HepG2 (cell line): ENCODE measurements around the gene SMARCC1. TPM values are rescaled to one million over a fixed set of nuclear protein-coding genes. Genes with fewer than 3 reads are reported as not detected.

ENCODE experiments used
- ARHGAP35 ChIP-seq: sonication (generic); formaldehyde crosslinking; IDR thresholded peaks from 2 replicates; pipeline ENCODE4 v1.9.0; 2022; ENCODE audit warnings: mild to moderate bottlenecking, inconsistent platforms, moderate library complexity, missing genetic modification reagents, borderline replicate concordance
- BRCA1 ChIP-seq: sonication (generic); formaldehyde crosslinking; IDR thresholded peaks from 2 replicates; pipeline ENCODE4 v1.4.0; 2020; ENCODE audit warnings: missing genetic modification reagents
- HOXA5 ChIP-seq: sonication (generic); formaldehyde crosslinking; IDR thresholded peaks from 2 replicates; pipeline ENCODE4 v1.4.0; 2020; ENCODE audit warnings: missing genetic modification reagents
- KDM3A ChIP-seq: IDR thresholded peaks from 2 replicates; pipeline ENCODE4 v1.6.1; 2018; ENCODE audit warnings: low read depth, missing compliant biosample characterization
- MIER3 ChIP-seq: IDR thresholded peaks from 2 replicates; pipeline ENCODE4 v1.6.1; 2016; ENCODE audit warnings: missing compliant biosample characterization, borderline replicate concordance
- RORA ChIP-seq: sonication (generic); formaldehyde crosslinking; IDR thresholded peaks from 2 replicates; pipeline ENCODE4 v1.5.0; 2020; ENCODE audit warnings: mild to moderate bottlenecking, missing genetic modification reagents, moderate library complexity
- SAFB2 ChIP-seq: sonication (generic); formaldehyde crosslinking; IDR thresholded peaks from 2 replicates; pipeline ENCODE4 v1.5.1; 2020; ENCODE audit warnings: missing genetic modification reagents, low read depth, mild to moderate bottlenecking, borderline replicate concordance
- SCMH1 ChIP-seq: sonication (generic); formaldehyde crosslinking; IDR thresholded peaks from 2 replicates; pipeline ENCODE4 v1.9.0; 2021; ENCODE audit warnings: missing genetic modification reagents, mild to moderate bottlenecking, borderline replicate concordance
- SIN3B ChIP-seq: fragments of 150-350 bp; IDR thresholded peaks from 2 replicates; pipeline ENCODE4 v1.6.1; 2014; ENCODE audit warnings: low read length
- U2AF2 ChIP-seq: fragments of 200-400 bp; formaldehyde crosslinking; IDR thresholded peaks from 2 replicates; pipeline ENCODE4 v1.6.1; 2017; ENCODE audit warnings: low read depth, mild to moderate bottlenecking, low read length
- ZKSCAN1 ChIP-seq: fragments of 150-350 bp; IDR thresholded peaks from 2 replicates; pipeline ENCODE4 v1.6.1; 2014; ENCODE audit warnings: low read length
- ZMAT3 ChIP-seq: sonication (generic); formaldehyde crosslinking; conservative IDR thresholded peaks from 2 replicates; pipeline ENCODE4 v1.7.0; 2021; ENCODE audit warnings: missing genetic modification reagents
- ZNF552 ChIP-seq: sonication (generic); formaldehyde crosslinking; IDR thresholded peaks from 2 replicates; pipeline ENCODE4 v1.9.0; 2022; ENCODE audit warnings: missing genetic modification reagents, mild to moderate bottlenecking, borderline replicate concordance
- ZNF564 ChIP-seq: sonication (generic); formaldehyde crosslinking; IDR thresholded peaks from 2 replicates; pipeline ENCODE4 v1.8.1; 2023; ENCODE audit warnings: mild to moderate bottlenecking, missing genetic modification reagents
- ZNF629 ChIP-seq: sonication (generic); formaldehyde crosslinking; conservative IDR thresholded peaks from 2 replicates; pipeline ENCODE4 v1.5.0; 2020; ENCODE audit warnings: missing genetic modification reagents
- polyA plus RNA-seq, 8 experiments: library from polyadenylated mRNA; depleted of rRNA in 3 of 8; stranded (reverse) in 7 of 8; unstranded in 1 of 8; fragments of >200 nt; fragmentation: Illumina TruSeq in 4 of 8; extraction: Trizol in 4 of 8; gene quantifications; 2 replicates each; pipeline versions ENCODE4 v1.2.1 to v1.2.3, GENCODE V29; 2011 to 2016; ENCODE audit warnings: low read depth in 4 of 8, missing spikeins in 1 of 8, mixed read lengths in 1 of 8; ENCODE audit not compliant: insufficient read depth in 1 of 8
- total RNA-seq, 5 experiments: library from RNA; depleted of rRNA; stranded (reverse); fragments of >200 nt; fragmentation: Illumina TruSeq; extraction: Trizol; gene quantifications; 2 replicates each; pipeline ENCODE4 v1.2.3, GENCODE V29; 2016; ENCODE audit warnings: low read depth in 1 of 5
- TF ChIP-seq, protein P1 (sequence below): sonication (generic); formaldehyde crosslinking; IDR thresholded peaks from 2 replicates; pipeline ENCODE4 v1.8.0; 2022; ENCODE audit warnings: missing genetic modification reagents, mild to moderate bottlenecking, inconsistent platforms, borderline replicate concordance
- TF ChIP-seq, protein P2 (sequence below): sonication (generic); formaldehyde crosslinking; IDR thresholded peaks from 2 replicates; pipeline ENCODE4 v1.8.0; 2022; ENCODE audit warnings: mild to moderate bottlenecking, missing genetic modification reagents, moderate library complexity
- TF ChIP-seq, protein P3 (sequence below): sonication (generic); formaldehyde crosslinking; IDR thresholded peaks from 2 replicates; pipeline ENCODE4 v1.4.0; 2020; ENCODE audit warnings: missing genetic modification reagents
- TF ChIP-seq, protein P4 (sequence below): IDR thresholded peaks from 2 replicates; pipeline ENCODE4 v1.6.1; 2016; ENCODE audit warnings: low read depth
- TF ChIP-seq, protein P5 (sequence below): sonication (generic); formaldehyde crosslinking; IDR thresholded peaks from 2 replicates; pipeline ENCODE4 v1.4.0; 2020; ENCODE audit warnings: missing genetic modification reagents, mild to moderate bottlenecking, borderline replicate concordance
- TF ChIP-seq, protein P6 (sequence below): IDR thresholded peaks from 2 replicates; pipeline ENCODE4 v1.6.1; 2016; ENCODE audit warnings: missing genetic modification reagents, missing compliant biosample characterization

The SMARCC1 gene
- total and polyA plus RNA-seq, 2 of the 13 experiments (the other 11 are each of a cell fraction or from before 2014, with no cell fraction given), result 47.9 to 58.4 TPM

DNA sequence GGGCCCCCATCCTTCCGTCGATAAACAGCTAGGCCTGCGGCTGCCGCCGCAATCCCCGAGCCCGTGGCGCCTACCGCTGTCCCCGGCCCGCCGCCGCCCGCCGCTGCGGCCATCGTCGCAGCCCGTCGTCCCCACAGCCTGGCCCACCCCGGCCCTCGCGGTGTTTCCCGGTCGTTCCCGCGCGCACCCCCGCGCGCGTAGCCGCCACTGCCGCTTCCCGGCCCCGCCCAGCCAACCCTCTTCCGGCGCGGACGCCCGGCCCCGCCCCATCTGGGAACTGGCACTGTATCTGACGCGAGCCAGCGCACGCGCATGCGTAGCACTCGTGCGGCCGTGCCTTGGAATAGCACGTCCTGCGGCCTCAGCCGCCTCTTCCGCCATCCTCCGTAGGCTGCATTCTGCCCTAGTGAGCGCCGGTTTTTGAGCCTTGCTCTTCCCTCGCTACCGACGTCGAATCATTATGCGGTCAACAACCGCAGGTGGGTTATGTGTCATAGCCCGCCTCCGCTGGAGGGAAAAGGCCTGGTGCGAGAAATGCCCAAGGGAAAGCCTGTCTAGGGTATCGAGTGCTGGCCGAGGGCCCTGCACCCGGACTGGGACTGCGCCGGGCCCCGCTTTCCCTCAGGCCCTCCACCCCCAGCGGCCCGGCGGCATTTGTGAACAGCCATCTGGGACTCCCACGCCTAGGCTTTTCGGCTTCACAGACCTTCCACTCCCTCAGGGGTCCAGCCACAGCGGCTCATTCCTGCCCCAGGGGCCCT, at the start of gene SMARCC1 (continued):
- TF ChIP-seq, protein P1, sequence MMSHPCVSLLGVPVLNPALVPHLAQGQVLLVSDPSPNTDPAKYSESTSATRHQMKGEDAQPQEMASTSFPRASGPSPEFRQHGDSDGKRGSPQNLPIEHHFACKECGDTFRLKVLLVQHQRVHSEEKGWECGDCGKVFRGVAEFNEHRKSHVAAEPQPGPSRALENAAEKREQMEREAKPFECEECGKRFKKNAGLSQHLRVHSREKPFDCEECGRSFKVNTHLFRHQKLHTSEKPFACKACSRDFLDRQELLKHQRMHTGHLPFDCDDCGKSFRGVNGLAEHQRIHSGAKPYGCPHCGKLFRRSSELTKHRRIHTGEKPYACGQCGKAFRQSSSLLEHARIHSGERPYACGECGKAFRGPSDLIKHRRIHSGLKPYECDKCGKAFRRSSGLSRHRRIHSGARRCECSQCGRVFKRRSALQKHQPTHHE, result no peak; the same call in 1 of the 2 replicates
- TF ChIP-seq SAFB2 (CRISPR knock-in tag) (peak; percentile 96), KDM3A (CRISPR knock-in tag) (no peak), SIN3B (no peak), U2AF2 (no peak), ZNF629 (CRISPR knock-in tag) (peak; percentile 44; the same call in 1 of the 2 replicates), ZNF552 (CRISPR knock-in tag) (no peak; the same call in 1 of the 2 replicates), RORA (CRISPR knock-in tag) (no peak), ZNF564 (CRISPR knock-in tag) (peak; percentile 69; the same call in 1 of the 2 replicates), ARHGAP35 (CRISPR knock-in tag) (no peak), ZMAT3 (CRISPR knock-in tag) (peak; percentile 77; the same call in 1 of the 2 replicates), ZKSCAN1 (no peak), HOXA5 (CRISPR knock-in tag) (no peak; the same call in none of the 2 replicates), SCMH1 (no peak), BRCA1 (CRISPR knock-in tag) (0 out of 2 replicates have a peak, but pooled peaks have one; percentile 71), MIER3 (peak; percentile 51; the same call in 1 of the 2 replicates)
- TF ChIP-seq, protein P2, sequence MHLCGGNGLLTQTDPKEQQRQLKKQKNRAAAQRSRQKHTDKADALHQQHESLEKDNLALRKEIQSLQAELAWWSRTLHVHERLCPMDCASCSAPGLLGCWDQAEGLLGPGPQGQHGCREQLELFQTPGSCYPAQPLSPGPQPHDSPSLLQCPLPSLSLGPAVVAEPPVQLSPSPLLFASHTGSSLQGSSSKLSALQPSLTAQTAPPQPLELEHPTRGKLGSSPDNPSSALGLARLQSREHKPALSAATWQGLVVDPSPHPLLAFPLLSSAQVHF (CRISPR knock-in tag), result 0 out of 2 replicates have a peak, but pooled peaks have one; percentile 67
- TF ChIP-seq, protein P3, sequence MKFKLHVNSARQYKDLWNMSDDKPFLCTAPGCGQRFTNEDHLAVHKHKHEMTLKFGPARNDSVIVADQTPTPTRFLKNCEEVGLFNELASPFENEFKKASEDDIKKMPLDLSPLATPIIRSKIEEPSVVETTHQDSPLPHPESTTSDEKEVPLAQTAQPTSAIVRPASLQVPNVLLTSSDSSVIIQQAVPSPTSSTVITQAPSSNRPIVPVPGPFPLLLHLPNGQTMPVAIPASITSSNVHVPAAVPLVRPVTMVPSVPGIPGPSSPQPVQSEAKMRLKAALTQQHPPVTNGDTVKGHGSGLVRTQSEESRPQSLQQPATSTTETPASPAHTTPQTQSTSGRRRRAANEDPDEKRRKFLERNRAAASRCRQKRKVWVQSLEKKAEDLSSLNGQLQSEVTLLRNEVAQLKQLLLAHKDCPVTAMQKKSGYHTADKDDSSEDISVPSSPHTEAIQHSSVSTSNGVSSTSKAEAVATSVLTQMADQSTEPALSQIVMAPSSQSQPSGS (CRISPR knock-in tag), result peak; percentile 64; the same call in 1 of the 2 replicates
- TF ChIP-seq, protein P4, sequence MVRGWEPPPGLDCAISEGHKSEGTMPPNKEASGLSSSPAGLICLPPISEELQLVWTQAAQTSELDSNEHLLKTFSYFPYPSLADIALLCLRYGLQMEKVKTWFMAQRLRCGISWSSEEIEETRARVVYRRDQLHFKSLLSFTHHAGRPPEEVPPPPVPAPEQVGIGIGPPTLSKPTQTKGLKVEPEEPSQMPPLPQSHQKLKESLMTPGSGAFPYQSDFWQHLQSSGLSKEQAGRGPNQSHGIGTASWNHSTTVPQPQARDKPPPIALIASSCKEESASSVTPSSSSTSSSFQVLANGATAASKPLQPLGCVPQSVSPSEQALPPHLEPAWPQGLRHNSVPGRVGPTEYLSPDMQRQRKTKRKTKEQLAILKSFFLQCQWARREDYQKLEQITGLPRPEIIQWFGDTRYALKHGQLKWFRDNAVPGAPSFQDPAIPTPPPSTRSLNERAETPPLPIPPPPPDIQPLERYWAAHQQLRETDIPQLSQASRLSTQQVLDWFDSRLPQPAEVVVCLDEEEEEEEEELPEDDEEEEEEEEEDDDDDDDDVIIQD (CRISPR knock-in tag), result no peak
- TF ChIP-seq, protein P5, sequence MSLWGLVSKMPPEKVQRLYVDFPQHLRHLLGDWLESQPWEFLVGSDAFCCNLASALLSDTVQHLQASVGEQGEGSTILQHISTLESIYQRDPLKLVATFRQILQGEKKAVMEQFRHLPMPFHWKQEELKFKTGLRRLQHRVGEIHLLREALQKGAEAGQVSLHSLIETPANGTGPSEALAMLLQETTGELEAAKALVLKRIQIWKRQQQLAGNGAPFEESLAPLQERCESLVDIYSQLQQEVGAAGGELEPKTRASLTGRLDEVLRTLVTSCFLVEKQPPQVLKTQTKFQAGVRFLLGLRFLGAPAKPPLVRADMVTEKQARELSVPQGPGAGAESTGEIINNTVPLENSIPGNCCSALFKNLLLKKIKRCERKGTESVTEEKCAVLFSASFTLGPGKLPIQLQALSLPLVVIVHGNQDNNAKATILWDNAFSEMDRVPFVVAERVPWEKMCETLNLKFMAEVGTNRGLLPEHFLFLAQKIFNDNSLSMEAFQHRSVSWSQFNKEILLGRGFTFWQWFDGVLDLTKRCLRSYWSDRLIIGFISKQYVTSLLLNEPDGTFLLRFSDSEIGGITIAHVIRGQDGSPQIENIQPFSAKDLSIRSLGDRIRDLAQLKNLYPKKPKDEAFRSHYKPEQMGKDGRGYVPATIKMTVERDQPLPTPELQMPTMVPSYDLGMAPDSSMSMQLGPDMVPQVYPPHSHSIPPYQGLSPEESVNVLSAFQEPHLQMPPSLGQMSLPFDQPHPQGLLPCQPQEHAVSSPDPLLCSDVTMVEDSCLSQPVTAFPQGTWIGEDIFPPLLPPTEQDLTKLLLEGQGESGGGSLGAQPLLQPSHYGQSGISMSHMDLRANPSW (CRISPR knock-in tag), result peak; percentile 56; the same call in 1 of the 2 replicates
- TF ChIP-seq, protein P6, sequence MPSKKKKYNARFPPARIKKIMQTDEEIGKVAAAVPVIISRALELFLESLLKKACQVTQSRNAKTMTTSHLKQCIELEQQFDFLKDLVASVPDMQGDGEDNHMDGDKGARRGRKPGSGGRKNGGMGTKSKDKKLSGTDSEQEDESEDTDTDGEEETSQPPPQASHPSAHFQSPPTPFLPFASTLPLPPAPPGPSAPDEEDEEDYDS, result peak; percentile 93
